Measurements from ENCODE around the gene PTPN6. TPM values are rescaled to one million over a fixed set of nuclear protein-coding genes. Genes with fewer than 3 reads are reported as not detected.

PTPN6 gene
- total and polyA plus RNA-seq, 2 of the 13 experiments (the other 11 are each of a cell fraction or from before 2014, with no cell fraction given) = 10.5 to 10.6 TPM

DNA sequence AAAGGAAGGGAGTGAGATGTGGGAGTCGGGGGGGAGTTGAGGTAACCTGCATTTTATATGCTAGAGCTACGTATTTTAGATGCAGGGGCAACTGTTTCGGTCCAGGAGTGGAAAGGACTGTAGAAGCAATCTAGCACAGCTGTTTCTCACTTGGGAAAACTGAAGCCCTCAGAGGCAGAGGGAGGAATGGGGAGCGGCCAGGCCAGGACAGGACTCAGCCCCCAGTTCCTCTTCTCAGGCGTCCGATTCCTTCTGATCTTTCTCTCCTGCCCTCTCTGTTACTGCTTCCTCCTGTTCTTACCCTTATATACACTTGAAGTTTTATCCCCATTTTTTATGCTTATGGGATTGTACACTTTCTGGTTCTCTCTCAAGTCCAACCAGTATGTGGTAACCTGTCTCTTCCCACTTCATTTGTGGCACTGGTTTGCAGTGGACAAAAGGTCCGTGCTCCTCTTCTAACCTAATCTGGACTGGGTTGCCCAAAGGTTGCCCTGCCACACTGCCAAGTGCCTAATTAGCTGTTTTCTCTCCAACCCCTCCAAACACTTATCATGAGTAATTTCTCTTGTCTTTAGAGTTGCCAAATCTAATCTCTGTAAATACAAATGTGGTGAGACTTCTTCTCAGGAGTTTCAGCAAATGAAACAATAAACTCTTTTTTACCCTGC is 50.9 kb downstream of the PTPN6 start:
- intact Hi-C loops (cut with micrococcal nuclease; ENCODE audit: unreplicated experiment) = no loop called here
- H3K27ac ChIP-seq (ENCODE audit: extremely low read length, insufficient read depth, low read length) = no peak overlapping the region
- TF ChIP-seq, protein P1, sequence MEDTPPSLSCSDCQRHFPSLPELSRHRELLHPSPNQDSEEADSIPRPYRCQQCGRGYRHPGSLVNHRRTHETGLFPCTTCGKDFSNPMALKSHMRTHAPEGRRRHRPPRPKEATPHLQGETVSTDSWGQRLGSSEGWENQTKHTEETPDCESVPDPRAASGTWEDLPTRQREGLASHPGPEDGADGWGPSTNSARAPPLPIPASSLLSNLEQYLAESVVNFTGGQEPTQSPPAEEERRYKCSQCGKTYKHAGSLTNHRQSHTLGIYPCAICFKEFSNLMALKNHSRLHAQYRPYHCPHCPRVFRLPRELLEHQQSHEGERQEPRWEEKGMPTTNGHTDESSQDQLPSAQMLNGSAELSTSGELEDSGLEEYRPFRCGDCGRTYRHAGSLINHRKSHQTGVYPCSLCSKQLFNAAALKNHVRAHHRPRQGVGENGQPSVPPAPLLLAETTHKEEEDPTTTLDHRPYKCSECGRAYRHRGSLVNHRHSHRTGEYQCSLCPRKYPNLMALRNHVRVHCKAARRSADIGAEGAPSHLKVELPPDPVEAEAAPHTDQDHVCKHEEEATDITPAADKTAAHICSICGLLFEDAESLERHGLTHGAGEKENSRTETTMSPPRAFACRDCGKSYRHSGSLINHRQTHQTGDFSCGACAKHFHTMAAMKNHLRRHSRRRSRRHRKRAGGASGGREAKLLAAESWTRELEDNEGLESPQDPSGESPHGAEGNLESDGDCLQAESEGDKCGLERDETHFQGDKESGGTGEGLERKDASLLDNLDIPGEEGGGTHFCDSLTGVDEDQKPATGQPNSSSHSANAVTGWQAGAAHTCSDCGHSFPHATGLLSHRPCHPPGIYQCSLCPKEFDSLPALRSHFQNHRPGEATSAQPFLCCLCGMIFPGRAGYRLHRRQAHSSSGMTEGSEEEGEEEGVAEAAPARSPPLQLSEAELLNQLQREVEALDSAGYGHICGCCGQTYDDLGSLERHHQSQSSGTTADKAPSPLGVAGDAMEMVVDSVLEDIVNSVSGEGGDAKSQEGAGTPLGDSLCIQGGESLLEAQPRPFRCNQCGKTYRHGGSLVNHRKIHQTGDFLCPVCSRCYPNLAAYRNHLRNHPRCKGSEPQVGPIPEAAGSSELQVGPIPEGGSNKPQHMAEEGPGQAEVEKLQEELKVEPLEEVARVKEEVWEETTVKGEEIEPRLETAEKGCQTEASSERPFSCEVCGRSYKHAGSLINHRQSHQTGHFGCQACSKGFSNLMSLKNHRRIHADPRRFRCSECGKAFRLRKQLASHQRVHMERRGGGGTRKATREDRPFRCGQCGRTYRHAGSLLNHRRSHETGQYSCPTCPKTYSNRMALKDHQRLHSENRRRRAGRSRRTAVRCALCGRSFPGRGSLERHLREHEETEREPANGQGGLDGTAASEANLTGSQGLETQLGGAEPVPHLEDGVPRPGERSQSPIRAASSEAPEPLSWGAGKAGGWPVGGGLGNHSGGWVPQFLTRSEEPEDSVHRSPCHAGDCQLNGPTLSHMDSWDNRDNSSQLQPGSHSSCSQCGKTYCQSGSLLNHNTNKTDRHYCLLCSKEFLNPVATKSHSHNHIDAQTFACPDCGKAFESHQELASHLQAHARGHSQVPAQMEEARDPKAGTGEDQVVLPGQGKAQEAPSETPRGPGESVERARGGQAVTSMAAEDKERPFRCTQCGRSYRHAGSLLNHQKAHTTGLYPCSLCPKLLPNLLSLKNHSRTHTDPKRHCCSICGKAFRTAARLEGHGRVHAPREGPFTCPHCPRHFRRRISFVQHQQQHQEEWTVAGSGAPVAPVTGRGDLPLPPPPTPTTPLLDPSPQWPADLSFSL (CRISPR knock-in tag; IDR thresholded peaks at IDR 0.05) = no peak
- TF ChIP-seq KAT2B (IDR thresholded peaks at IDR 0.05; ENCODE audit: borderline replicate concordance, low read depth, low read length) = no peak
- TF ChIP-seq MLLT10 (CRISPR knock-in tag; IDR thresholded peaks at IDR 0.05) = no peak
- no peak for TF ChIP-seq ZNF75D (CRISPR knock-in tag; IDR thresholded peaks at IDR 0.05; ENCODE audit: borderline replicate concordance)
- TF ChIP-seq, protein P2, sequence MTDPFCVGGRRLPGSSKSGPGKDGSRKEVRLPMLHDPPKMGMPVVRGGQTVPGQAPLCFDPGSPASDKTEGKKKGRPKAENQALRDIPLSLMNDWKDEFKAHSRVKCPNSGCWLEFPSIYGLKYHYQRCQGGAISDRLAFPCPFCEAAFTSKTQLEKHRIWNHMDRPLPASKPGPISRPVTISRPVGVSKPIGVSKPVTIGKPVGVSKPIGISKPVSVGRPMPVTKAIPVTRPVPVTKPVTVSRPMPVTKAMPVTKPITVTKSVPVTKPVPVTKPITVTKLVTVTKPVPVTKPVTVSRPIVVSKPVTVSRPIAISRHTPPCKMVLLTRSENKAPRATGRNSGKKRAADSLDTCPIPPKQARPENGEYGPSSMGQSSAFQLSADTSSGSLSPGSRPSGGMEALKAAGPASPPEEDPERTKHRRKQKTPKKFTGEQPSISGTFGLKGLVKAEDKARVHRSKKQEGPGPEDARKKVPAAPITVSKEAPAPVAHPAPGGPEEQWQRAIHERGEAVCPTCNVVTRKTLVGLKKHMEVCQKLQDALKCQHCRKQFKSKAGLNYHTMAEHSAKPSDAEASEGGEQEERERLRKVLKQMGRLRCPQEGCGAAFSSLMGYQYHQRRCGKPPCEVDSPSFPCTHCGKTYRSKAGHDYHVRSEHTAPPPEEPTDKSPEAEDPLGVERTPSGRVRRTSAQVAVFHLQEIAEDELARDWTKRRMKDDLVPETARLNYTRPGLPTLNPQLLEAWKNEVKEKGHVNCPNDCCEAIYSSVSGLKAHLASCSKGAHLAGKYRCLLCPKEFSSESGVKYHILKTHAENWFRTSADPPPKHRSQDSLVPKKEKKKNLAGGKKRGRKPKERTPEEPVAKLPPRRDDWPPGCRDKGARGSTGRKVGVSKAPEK (CRISPR knock-in tag; IDR thresholded peaks at IDR 0.05; ENCODE audit: borderline replicate concordance) = no peak
- TF ChIP-seq, protein P3, sequence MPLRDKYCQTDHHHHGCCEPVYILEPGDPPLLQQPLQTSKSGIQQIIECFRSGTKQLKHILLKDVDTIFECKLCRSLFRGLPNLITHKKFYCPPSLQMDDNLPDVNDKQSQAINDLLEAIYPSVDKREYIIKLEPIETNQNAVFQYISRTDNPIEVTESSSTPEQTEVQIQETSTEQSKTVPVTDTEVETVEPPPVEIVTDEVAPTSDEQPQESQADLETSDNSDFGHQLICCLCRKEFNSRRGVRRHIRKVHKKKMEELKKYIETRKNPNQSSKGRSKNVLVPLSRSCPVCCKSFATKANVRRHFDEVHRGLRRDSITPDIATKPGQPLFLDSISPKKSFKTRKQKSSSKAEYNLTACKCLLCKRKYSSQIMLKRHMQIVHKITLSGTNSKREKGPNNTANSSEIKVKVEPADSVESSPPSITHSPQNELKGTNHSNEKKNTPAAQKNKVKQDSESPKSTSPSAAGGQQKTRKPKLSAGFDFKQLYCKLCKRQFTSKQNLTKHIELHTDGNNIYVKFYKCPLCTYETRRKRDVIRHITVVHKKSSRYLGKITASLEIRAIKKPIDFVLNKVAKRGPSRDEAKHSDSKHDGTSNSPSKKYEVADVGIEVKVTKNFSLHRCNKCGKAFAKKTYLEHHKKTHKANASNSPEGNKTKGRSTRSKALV (CRISPR knock-in tag; IDR thresholded peaks at IDR 0.05) = no peak
- TF ChIP-seq ZNF724P (CRISPR knock-in tag; IDR thresholded peaks at IDR 0.05; ENCODE audit: borderline replicate concordance) = no peak
- TF ChIP-seq, protein P4, sequence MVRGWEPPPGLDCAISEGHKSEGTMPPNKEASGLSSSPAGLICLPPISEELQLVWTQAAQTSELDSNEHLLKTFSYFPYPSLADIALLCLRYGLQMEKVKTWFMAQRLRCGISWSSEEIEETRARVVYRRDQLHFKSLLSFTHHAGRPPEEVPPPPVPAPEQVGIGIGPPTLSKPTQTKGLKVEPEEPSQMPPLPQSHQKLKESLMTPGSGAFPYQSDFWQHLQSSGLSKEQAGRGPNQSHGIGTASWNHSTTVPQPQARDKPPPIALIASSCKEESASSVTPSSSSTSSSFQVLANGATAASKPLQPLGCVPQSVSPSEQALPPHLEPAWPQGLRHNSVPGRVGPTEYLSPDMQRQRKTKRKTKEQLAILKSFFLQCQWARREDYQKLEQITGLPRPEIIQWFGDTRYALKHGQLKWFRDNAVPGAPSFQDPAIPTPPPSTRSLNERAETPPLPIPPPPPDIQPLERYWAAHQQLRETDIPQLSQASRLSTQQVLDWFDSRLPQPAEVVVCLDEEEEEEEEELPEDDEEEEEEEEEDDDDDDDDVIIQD (CRISPR knock-in tag; IDR thresholded peaks at IDR 0.05; ENCODE audit: low read depth) = no peak
- TF ChIP-seq KLF13 (CRISPR knock-in tag; IDR thresholded peaks at IDR 0.05) = no peak

More for the DNA sequence above, 50.9 kb downstream of the PTPN6 start:
- Histone ChIP-seq H3K4me3 (replicated peaks in 1 of 3; ENCODE audit: insufficient read depth in 1 of 3, low read depth in 2 of 3, low read length in 3 of 3) (no peak overlapping the region), H3K79me2 (ENCODE audit: insufficient read depth, low read length) (no peaks in the 10 kb centered on the region), H3K9me3 (ENCODE audit: low read length) (no peaks in the 10 kb centered on the region), H3K9ac (ENCODE audit: insufficient read depth, low read depth, low read length) (no peak overlapping the region), H3K4me1 (ENCODE audit: insufficient read depth, low read length) (peaks cover 25% of the 10 kb centered on the region), H3K4me2 (ENCODE audit: low read depth, low read length) (no peak overlapping the region), H2AFZ (ENCODE audit: low read length) (no peak overlapping the region), H3K36me3 (replicated peaks in 1 of 2; ENCODE audit: control insufficient read depth in 1 of 2, insufficient read depth in 2 of 2, low read length in 2 of 2) (no peaks in the 10 kb centered on the region), H3K27me3 (ENCODE audit: control insufficient read depth in 1 of 2, insufficient read depth in 2 of 2, low read length in 2 of 2) (no peaks in the 10 kb centered on the region), H4K20me1 (ENCODE audit: insufficient read depth, low read length) (no peaks in the 10 kb centered on the region)
- BruUV-seq (replicated peaks) = no TSS peak
- ChIA-PET POLR2A (interaction anchor here (0.9 to 4.3 kb wide), 3 partner anchors 14 to 21 kb away, joined by 3 to 19 read pairs (median 4); partner anchors contain the start of gene LPCAT3), CTCF (ENCODE audit: low intra/inter-chr PET ratio, low total read pairs) (no interaction called here)
- 93% methylated on average over 7 of the region's 7 CpGs for WGBS (ENCODE audit: low lambda C conversion rate)
- no peak for FAIRE-seq
- in situ Hi-C loops (cut with HindIII; ENCODE audit: extremely low pct_ligation_motif_present, low pct_unique_long_range_greater_than_20kb) = no loop called here
- no peak for DNase-seq (ENCODE audit: low spot score)
- no peak for ATAC-seq
